Keratinocyte (primary cell): ENCODE measurements around the gene ADAMTS9.

Source experiments
- CTCF ChIP-seq, 3 experiments: IDR thresholded peaks in 1 of 3; conservative IDR thresholded peaks in 1 of 3; optimal IDR thresholded peaks in 1 of 3; 2 replicates in 2 of 3; 3 replicates in 1 of 3; pipeline versions ENCODE3 to v1.5.1; 2011; ENCODE audit warnings: low read length in 3 of 3, mild to moderate bottlenecking in 3 of 3, moderate library complexity in 2 of 3, control low read depth in 1 of 3, inconsistent platforms in 1 of 3; ENCODE audit not compliant: insufficient read depth in 2 of 3; ENCODE audit errors: extremely low read depth in 1 of 3
- EZH2 ChIP-seq: IDR thresholded peaks from one replicate; pipeline ENCODE4 v1.6.1; 2012; ENCODE audit warnings: inconsistent platforms, mild to moderate bottlenecking, low read length, moderate library complexity

GRCh38 chr3:64608741-64609140 is 79.1 kb downstream of the ADAMTS9 start:
- no peak for TF ChIP-seq CTCF (optimal IDR thresholded peaks at IDR 0.05 in 1 of 3, IDR thresholded peaks at IDR 0.05 in 1 of 3, conservative IDR thresholded peaks at IDR 0.05 in 1 of 3; ENCODE audit: extremely low read depth in 1 of 3, insufficient read depth in 2 of 3, low read length in 3 of 3)
- TF ChIP-seq EZH2, result no peak
